HG02798 (cell line): ENCODE data around the gene TMEM38B.
"Not testable (repeated sequence)": the region's sequence is repeated elsewhere in the genome, so short reads cannot be mapped to it uniquely, and the experiment has no call there.

ENCODE experiments used
- ATAC-seq: cut with Tn5 transposase; IDR thresholded peaks from one replicate; pipeline ENCODE4 v1.9.1; 2021; ENCODE audit warnings: mild to moderate bottlenecking; ENCODE audit not compliant: unreplicated experiment, poor library complexity

The TMEM38B gene

GRCh38 chr9:105681313-105681712 lies 13.0 kb upstream of the TMEM38B start:
- no peak for ATAC-seq

- no peak for ATAC-seq
Measured at GRCh38 chr9:105681724-105682123, 12.6 kb upstream of the TMEM38B start.

- ATAC-seq = no peak
Measured at GRCh38 chr9:105683688-105684275, 10.6 kb upstream of the TMEM38B start.

GRCh38 chr9:105686936-105687335 lies 7.4 kb upstream of the TMEM38B start:
- no peak for ATAC-seq

GRCh38 chr9:105690742-105691141 lies 3.6 kb upstream of the TMEM38B start:
- no peak for ATAC-seq

GRCh38 chr9:105693435-105694189 lies 729 bp upstream of the TMEM38B start:
- ATAC-seq = peak; percentile 24

- ATAC-seq = peak; percentile 68
Measured at GRCh38 chr9:105694848-105695581, 674 bp downstream of the TMEM38B start.

GRCh38 chr9:105696219-105696793 lies 2.0 kb downstream of the TMEM38B start:
- ATAC-seq = no peak

GRCh38 chr9:105697871-105698270 lies 3.5 kb downstream of the TMEM38B start:
- ATAC-seq = no peak

GRCh38 chr9:105698348-105698870 lies 4.1 kb downstream of the TMEM38B start:
- no peak for ATAC-seq

- ATAC-seq = no peak
Measured at GRCh38 chr9:105700668-105701067, 6.3 kb downstream of the TMEM38B start.

GRCh38 chr9:105701145-105701544 lies 6.8 kb downstream of the TMEM38B start:
- no peak for ATAC-seq

GRCh38 chr9:105702207-105702606 lies 7.9 kb downstream of the TMEM38B start:
- ATAC-seq = no peak

GRCh38 chr9:105703638-105704037 lies 9.3 kb downstream of the TMEM38B start:
- ATAC-seq = not testable (repeated sequence)

GRCh38 chr9:105706156-105706555 lies 11.8 kb downstream of the TMEM38B start:
- ATAC-seq = no peak

GRCh38 chr9:105708405-105708804 lies 14.1 kb downstream of the TMEM38B start:
- peak; percentile 67 for ATAC-seq

GRCh38 chr9:105710638-105711037 lies 16.3 kb downstream of the TMEM38B start:
- ATAC-seq = no peak

GRCh38 chr9:105711867-105712266 lies 17.5 kb downstream of the TMEM38B start:
- ATAC-seq = no peak

- ATAC-seq = no peak
Measured at GRCh38 chr9:105712297-105712696, 18.0 kb downstream of the TMEM38B start.

GRCh38 chr9:105712773-105713172 lies 18.4 kb downstream of the TMEM38B start:
- ATAC-seq = no peak
